IPS-11a (cell line): ENCODE data around the gene IBTK.
"Not testable (repeated sequence)": the region's sequence is repeated elsewhere in the genome, so short reads cannot be mapped to it uniquely, and the experiment has no call there.

Experiments
- H3K4me3 ChIP-seq: one replicate; pipeline ENCODE4 v1.5.1; 2013; ENCODE audit warnings: low read depth, low read length, control low read depth

IBTK gene

GRCh38 chr6:82248273-82248735 is 760 bp upstream of the IBTK start:
- H3K4me3 ChIP-seq: peak overlapping the region; percentile 80

GRCh38 chr6:82246802-82247504 is 591 bp downstream of the IBTK start:
- peak overlapping the region; percentile 80 for H3K4me3 ChIP-seq

- H3K4me3 ChIP-seq: peak overlapping the region; percentile 80
Observed at GRCh38 chr6:82246370-82246769, 1.2 kb downstream of the IBTK start.

- no peak overlapping the region for H3K4me3 ChIP-seq
Observed at GRCh38 chr6:82245376-82245775, 2.2 kb downstream of the IBTK start.

GRCh38 chr6:82243884-82244283 is 3.7 kb downstream of the IBTK start:
- H3K4me3 ChIP-seq: no peak overlapping the region

GRCh38 chr6:82240186-82240585 is 7.4 kb downstream of the IBTK start:
- H3K4me3 ChIP-seq: no peak overlapping the region

- no peak overlapping the region for H3K4me3 ChIP-seq
Observed at GRCh38 chr6:82239597-82239996, 7.9 kb downstream of the IBTK start.

- no peak overlapping the region for H3K4me3 ChIP-seq
Observed at GRCh38 chr6:82237013-82237412, 10.5 kb downstream of the IBTK start.

- H3K4me3 ChIP-seq: no peak overlapping the region
Observed at GRCh38 chr6:82227770-82228169, 19.8 kb downstream of the IBTK start.

GRCh38 chr6:82220167-82220566 is 27.4 kb downstream of the IBTK start:
- no peak overlapping the region for H3K4me3 ChIP-seq

GRCh38 chr6:82217018-82217586 is 30.4 kb downstream of the IBTK start:
- H3K4me3 ChIP-seq: no peak overlapping the region

GRCh38 chr6:82216549-82216948 is 31.0 kb downstream of the IBTK start:
- H3K4me3 ChIP-seq: no peak overlapping the region

GRCh38 chr6:82211326-82211725 is 36.2 kb downstream of the IBTK start:
- H3K4me3 ChIP-seq: no peak overlapping the region

GRCh38 chr6:82208913-82209312 is 38.6 kb downstream of the IBTK start:
- H3K4me3 ChIP-seq: no peak overlapping the region

GRCh38 chr6:82205930-82206392 is 41.6 kb downstream of the IBTK start:
- no peak overlapping the region for H3K4me3 ChIP-seq

- H3K4me3 ChIP-seq: no peak overlapping the region
Observed at GRCh38 chr6:82204020-82204419, 43.5 kb downstream of the IBTK start.

GRCh38 chr6:82197784-82198183 is 49.8 kb downstream of the IBTK start:
- H3K4me3 ChIP-seq: no peak overlapping the region

GRCh38 chr6:82197245-82197644 is 50.3 kb downstream of the IBTK start:
- H3K4me3 ChIP-seq: not testable (repeated sequence)

- no peak overlapping the region for H3K4me3 ChIP-seq
Observed at GRCh38 chr6:82196161-82196560, 51.4 kb downstream of the IBTK start.

- H3K4me3 ChIP-seq: no peak overlapping the region
Observed at GRCh38 chr6:82195619-82196018, 51.9 kb downstream of the IBTK start.

GRCh38 chr6:82185948-82186535 is 61.5 kb downstream of the IBTK start:
- no peak overlapping the region for H3K4me3 ChIP-seq

GRCh38 chr6:82183642-82184282 is 63.8 kb downstream of the IBTK start:
- no peak overlapping the region for H3K4me3 ChIP-seq
